Type B pancreatic cell (in vitro differentiated cells): ENCODE measurements around the gene C19orf12. TPM values are rescaled to one million over a fixed set of nuclear protein-coding genes. Genes with fewer than 3 reads are reported as not detected.

Experiments
- DNase-seq: peaks from one replicate; pipeline ENCODE4 v3.0.0; 2021; ENCODE audit warnings: mixed read lengths; ENCODE audit not compliant: unreplicated experiment; ENCODE audit errors: extremely low spot score
- H3K27ac Mint-ChIP-seq: 2 replicates; pipeline ENCODE4 v1.8.0; 2021; ENCODE audit warnings: mild to moderate bottlenecking, mixed read lengths
- H3K27me3 Mint-ChIP-seq: 2 replicates; pipeline ENCODE4 v1.8.0; 2021; ENCODE audit warnings: mixed read lengths
- H3K36me3 Mint-ChIP-seq: 2 replicates; pipeline ENCODE4 v1.8.0; 2021; ENCODE audit warnings: mixed read lengths
- H3K4me1 Mint-ChIP-seq: one replicate; pipeline ENCODE4 v1.8.0; 2021; ENCODE audit warnings: mixed read lengths; ENCODE audit not compliant: unreplicated experiment
- H3K4me3 Mint-ChIP-seq: 2 replicates; pipeline ENCODE4 v1.8.0; 2021; ENCODE audit warnings: mild to moderate bottlenecking, mixed read lengths
- H3K9me3 Mint-ChIP-seq: 2 replicates; pipeline ENCODE4 v1.8.0; 2021; ENCODE audit warnings: mixed read lengths
- total RNA-seq: library from RNA; stranded (reverse); gene quantifications from 2 replicates; pipeline ENCODE4 v1.2.1, GENCODE V29; 2021; ENCODE audit warnings: low replicate concordance
- TF ChIP-seq, protein P1 (sequence below): fragments of 200-600 bp; sonication (generic); conservative IDR thresholded peaks from 2 replicates; pipeline ENCODE4 v1.5.0; 2021; ENCODE audit warnings: antibody characterized with exemption, mild to moderate bottlenecking

Gene C19orf12
- total RNA-seq, 1 donor from 2014 or later, result 23.9 TPM

DNA sequence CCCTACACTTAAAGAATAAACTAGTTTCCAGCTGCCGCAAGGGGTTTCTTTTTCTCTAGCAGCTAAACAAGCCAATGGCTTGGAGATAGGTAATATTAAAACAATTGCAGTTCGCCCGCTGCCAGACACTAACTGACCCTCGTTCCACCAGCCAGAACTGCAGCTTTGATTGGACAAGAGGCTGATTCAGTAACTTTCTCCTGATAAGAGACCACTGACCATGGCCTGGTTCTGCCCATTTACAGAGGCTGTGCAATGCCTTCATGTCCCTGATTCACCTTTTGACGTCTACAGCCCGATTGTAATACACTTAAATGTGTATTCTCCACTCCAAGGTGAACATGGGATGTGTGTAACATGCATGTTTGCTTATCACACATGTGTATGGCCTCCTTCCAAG is 12.8 kb upstream of the C19orf12 start:
- H3K4me3 Mint-ChIP-seq, result no peak overlapping the region
- no peaks in the 10 kb centered on the region for H3K36me3 Mint-ChIP-seq
- peaks cover 8% of the 10 kb centered on the region for H3K4me1 Mint-ChIP-seq
- H3K9me3 Mint-ChIP-seq, result no peaks in the 10 kb centered on the region
- H3K27ac Mint-ChIP-seq, result no peak overlapping the region
- TF ChIP-seq, protein P1, sequence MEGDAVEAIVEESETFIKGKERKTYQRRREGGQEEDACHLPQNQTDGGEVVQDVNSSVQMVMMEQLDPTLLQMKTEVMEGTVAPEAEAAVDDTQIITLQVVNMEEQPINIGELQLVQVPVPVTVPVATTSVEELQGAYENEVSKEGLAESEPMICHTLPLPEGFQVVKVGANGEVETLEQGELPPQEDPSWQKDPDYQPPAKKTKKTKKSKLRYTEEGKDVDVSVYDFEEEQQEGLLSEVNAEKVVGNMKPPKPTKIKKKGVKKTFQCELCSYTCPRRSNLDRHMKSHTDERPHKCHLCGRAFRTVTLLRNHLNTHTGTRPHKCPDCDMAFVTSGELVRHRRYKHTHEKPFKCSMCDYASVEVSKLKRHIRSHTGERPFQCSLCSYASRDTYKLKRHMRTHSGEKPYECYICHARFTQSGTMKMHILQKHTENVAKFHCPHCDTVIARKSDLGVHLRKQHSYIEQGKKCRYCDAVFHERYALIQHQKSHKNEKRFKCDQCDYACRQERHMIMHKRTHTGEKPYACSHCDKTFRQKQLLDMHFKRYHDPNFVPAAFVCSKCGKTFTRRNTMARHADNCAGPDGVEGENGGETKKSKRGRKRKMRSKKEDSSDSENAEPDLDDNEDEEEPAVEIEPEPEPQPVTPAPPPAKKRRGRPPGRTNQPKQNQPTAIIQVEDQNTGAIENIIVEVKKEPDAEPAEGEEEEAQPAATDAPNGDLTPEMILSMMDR, result no peak
- no peak for DNase-seq
- H3K27me3 Mint-ChIP-seq, result peaks cover 54% of the 10 kb centered on the region

DNA sequence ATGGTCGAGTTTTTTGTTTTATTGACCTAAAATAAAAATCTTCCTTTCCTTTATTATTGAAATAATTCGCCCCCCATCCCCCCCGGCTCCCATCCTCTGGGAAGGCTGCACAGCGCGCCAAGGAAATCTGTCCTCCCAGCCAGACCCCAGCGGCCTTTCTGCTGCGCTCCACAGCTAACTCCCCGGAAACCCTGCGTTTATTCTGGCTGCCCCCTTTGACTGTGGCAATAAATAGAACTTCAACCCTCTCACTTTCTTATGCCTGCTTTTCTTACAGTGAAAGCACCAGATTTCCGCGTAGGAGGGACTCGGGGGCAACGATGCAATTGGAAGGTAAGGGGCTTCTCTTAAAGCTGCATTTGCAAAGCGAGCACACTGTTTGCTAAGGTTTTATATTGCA is 9.7 kb upstream of the C19orf12 start:
- H3K36me3 Mint-ChIP-seq, result no peaks in the 10 kb centered on the region
- H3K9me3 Mint-ChIP-seq, result no peaks in the 10 kb centered on the region
- H3K4me3 Mint-ChIP-seq, result peak overlapping the region; percentile 79
- peaks cover 48% of the 10 kb centered on the region for H3K27me3 Mint-ChIP-seq
- TF ChIP-seq, protein P1, result peak; percentile 8
- no peak overlapping the region for H3K27ac Mint-ChIP-seq
- H3K4me1 Mint-ChIP-seq, result peaks cover 8% of the 10 kb centered on the region
- no peak for DNase-seq

DNA sequence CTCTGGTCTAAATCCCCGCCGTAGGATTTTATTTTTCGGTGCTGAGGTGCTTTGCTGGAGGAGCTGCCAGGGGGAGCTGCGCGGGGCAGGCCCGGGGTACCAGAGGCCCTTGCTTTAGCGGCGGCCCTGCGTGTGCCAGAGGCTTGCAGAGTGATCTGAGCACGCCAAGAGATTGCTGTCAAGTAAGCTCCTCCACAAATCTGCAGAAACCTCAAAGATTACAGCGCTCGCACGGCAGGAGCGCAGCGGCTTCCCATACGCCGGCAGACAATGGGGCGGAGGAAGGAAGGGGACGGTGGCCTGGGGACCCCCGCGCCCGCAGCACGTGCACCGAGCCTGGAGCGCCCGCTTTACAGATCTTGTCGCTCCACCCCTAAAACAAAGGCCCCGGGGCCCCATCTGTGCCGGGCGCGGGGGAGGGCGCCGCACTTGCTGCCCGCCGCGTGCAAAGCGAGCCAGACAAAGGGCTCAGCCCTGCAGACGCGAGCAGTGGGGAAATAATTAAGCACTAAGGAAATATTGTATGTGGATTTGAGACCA is 9.1 kb upstream of the C19orf12 start:
- peak overlapping the region; percentile 71 for H3K27ac Mint-ChIP-seq
- no peaks in the 10 kb centered on the region for H3K36me3 Mint-ChIP-seq
- no peaks in the 10 kb centered on the region for H3K9me3 Mint-ChIP-seq
- H3K4me1 Mint-ChIP-seq, result peaks cover 8% of the 10 kb centered on the region
- H3K27me3 Mint-ChIP-seq, result peaks cover 42% of the 10 kb centered on the region
- peak overlapping the region; percentile 79 for H3K4me3 Mint-ChIP-seq
- TF ChIP-seq, protein P1, result peak; percentile 9
- no peak for DNase-seq

DNA sequence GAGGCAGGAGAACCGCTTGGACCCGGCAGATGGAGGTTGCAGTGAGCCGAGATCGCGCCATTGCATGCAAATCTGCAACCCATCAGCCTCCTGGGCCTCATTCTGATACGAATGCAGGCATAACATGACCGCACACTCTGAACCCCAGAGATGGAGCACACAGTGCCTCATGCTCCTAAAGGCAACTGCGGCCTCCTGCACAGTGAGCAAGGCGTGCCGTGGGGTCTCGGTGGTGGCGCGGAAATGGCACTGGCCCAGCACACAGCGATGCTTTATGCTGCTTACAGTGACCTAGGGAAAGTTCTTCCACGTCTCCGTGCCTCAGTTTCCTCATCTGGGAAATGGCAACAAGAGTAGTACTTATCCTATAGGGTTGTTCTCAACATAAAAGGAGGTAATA is 2.0 kb upstream of the C19orf12 start:
- H3K36me3 Mint-ChIP-seq, result peaks cover 3% of the 10 kb centered on the region
- H3K9me3 Mint-ChIP-seq, result no peaks in the 10 kb centered on the region
- no peak overlapping the region for H3K27ac Mint-ChIP-seq
- DNase-seq, result no peak
- H3K4me3 Mint-ChIP-seq, result no peak overlapping the region
- TF ChIP-seq, protein P1, result no peak
- peaks cover 7% of the 10 kb centered on the region for H3K27me3 Mint-ChIP-seq
- H3K4me1 Mint-ChIP-seq, result peaks cover 31% of the 10 kb centered on the region

DNA sequence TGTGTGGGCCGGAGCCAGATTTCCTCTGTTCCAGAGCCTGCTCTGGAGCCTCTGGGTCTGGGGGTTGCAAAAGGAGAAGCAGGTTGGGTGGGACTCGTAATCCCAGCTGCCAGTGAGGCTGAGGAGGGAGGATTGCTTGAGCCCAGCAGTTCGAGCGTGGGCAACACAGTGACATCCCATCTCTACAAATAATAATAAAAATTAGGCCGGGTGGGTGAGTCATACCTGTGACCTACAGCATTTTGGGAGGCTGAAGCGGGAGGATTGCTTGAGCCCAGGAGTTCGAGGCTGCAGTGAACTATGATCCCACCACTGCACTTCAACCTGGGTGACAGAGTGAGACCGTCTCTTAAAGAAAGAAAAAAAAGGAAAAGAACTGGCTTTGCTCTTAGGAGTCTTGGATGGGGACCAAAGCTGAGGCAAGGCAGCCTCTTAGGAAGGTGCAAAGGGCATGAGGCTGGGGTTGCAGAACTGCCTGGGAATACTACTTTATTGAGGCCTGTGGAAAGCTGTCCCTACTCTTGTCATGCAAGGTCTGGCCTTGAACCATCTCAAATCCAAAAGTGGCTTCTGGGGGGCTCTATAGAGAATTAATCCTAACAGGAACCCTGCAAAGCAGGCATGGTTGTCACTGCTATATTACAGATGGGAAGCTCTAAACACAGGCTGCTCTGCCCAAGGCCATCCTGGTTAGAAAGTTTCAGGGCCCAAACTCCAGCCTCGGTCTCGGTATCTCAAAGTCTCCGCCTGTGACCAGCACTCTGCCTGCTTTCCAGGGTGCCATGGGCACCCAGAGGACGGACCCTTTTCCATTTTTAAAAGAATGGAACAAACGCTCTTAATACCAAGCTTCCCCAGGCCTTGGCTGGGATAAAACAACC is 880 bp upstream of the C19orf12 start:
- H3K27me3 Mint-ChIP-seq, result peaks cover 2% of the 10 kb centered on the region
- H3K27ac Mint-ChIP-seq, result peak overlapping the region; percentile 95
- peaks cover 35% of the 10 kb centered on the region for H3K4me1 Mint-ChIP-seq
- no peaks in the 10 kb centered on the region for H3K9me3 Mint-ChIP-seq
- DNase-seq, result no peak
- peaks cover 3% of the 10 kb centered on the region for H3K36me3 Mint-ChIP-seq
- TF ChIP-seq, protein P1, result no peak
- H3K4me3 Mint-ChIP-seq, result peak overlapping the region; percentile 91
